PFSK-1 (cell line): Measurements from ENCODE around the gene WDR90.

ENCODE experiments used
- FOXP2 ChIP-seq: optimal IDR thresholded peaks from 2 replicates; pipeline ENCODE3; 2011; ENCODE audit warnings: borderline replicate concordance, control low read depth, inconsistent platforms; ENCODE audit not compliant: insufficient read depth; ENCODE audit errors: extremely low read length, extremely low read depth
- POLR2AphosphoS5 ChIP-seq: IDR thresholded peaks from 2 replicates; pipeline ENCODE4 v1.6.1; 2012; ENCODE audit warnings: low read depth, mild to moderate bottlenecking, control low read depth, low read length, moderate library complexity
- SIN3A ChIP-seq: IDR thresholded peaks from 2 replicates; pipeline ENCODE4 v1.6.1; 2012; ENCODE audit warnings: mild to moderate bottlenecking, low read length, moderate library complexity, borderline replicate concordance; ENCODE audit not compliant: insufficient read depth
- TAF1 ChIP-seq: IDR thresholded peaks from 2 replicates; pipeline ENCODE4 v1.6.1; 2012; ENCODE audit warnings: low read length, control low read depth, borderline replicate concordance; ENCODE audit not compliant: insufficient read depth
- TF ChIP-seq, protein P1 (sequence below), 2 experiments: IDR thresholded peaks; 2 replicates each; pipeline versions ENCODE4 v1.6.1 to v1.8.0; 2011 to 2012; ENCODE audit warnings: low read depth in 2 of 2, low read length in 2 of 2, control low read depth in 1 of 2, inconsistent platforms in 1 of 2, mild to moderate bottlenecking in 1 of 2, moderate library complexity in 1 of 2; ENCODE audit not compliant: insufficient read depth in 1 of 2

WDR90 gene

GRCh38 chr16:716200-716568 lies 67.0 kb downstream of the WDR90 start:
- TF ChIP-seq POLR2AphosphoS5 (no peak), SIN3A (no peak), TAF1 (no peak), FOXP2 (no peak)
- TF ChIP-seq, protein P1, sequence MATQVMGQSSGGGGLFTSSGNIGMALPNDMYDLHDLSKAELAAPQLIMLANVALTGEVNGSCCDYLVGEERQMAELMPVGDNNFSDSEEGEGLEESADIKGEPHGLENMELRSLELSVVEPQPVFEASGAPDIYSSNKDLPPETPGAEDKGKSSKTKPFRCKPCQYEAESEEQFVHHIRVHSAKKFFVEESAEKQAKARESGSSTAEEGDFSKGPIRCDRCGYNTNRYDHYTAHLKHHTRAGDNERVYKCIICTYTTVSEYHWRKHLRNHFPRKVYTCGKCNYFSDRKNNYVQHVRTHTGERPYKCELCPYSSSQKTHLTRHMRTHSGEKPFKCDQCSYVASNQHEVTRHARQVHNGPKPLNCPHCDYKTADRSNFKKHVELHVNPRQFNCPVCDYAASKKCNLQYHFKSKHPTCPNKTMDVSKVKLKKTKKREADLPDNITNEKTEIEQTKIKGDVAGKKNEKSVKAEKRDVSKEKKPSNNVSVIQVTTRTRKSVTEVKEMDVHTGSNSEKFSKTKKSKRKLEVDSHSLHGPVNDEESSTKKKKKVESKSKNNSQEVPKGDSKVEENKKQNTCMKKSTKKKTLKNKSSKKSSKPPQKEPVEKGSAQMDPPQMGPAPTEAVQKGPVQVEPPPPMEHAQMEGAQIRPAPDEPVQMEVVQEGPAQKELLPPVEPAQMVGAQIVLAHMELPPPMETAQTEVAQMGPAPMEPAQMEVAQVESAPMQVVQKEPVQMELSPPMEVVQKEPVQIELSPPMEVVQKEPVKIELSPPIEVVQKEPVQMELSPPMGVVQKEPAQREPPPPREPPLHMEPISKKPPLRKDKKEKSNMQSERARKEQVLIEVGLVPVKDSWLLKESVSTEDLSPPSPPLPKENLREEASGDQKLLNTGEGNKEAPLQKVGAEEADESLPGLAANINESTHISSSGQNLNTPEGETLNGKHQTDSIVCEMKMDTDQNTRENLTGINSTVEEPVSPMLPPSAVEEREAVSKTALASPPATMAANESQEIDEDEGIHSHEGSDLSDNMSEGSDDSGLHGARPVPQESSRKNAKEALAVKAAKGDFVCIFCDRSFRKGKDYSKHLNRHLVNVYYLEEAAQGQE (IDR thresholded peaks at IDR 0.05; ENCODE audit: insufficient read depth in 1 of 2, low read depth in 2 of 2, low read length in 2 of 2): no peak

- TF ChIP-seq TAF1 (no peak), FOXP2 (no peak), POLR2AphosphoS5 (no peak), SIN3A (no peak)
- TF ChIP-seq, protein P1 (IDR thresholded peaks at IDR 0.05; ENCODE audit: insufficient read depth in 1 of 2, low read depth in 2 of 2, low read length in 2 of 2): no peak
Observed at GRCh38 chr16:716768-717325, 67.7 kb downstream of the WDR90 start.
